IPS DF 6.9 (cell line): ENCODE measurements around the gene BST2.

Source experiments
- DNase-seq: peaks from one replicate; pipeline ENCODE4 v3.0.0-alpha.2; 2013; ENCODE audit warnings: low read depth, low spot score
- H3K27ac ChIP-seq: one replicate; pipeline ENCODE4 v1.5.1; 2013; ENCODE audit warnings: low read length, control low read depth
- H3K27me3 ChIP-seq: 2 replicates; pipeline ENCODE4 v1.6.1; 2013; ENCODE audit warnings: mild to moderate bottlenecking, low read length; ENCODE audit not compliant: control insufficient read depth, insufficient read depth
- H3K36me3 ChIP-seq: 2 replicates; pipeline ENCODE4 v1.6.1; 2013; ENCODE audit warnings: low read length; ENCODE audit not compliant: control insufficient read depth, insufficient read depth
- H3K4me1 ChIP-seq: 2 replicates; pipeline ENCODE4 v1.6.1; 2013; ENCODE audit warnings: low read length; ENCODE audit not compliant: control insufficient read depth, insufficient read depth
- H3K4me3 ChIP-seq: 2 replicates; pipeline ENCODE4 v1.5.1; 2013; ENCODE audit warnings: mild to moderate bottlenecking, low read length
- H3K9me3 ChIP-seq: 2 replicates; pipeline ENCODE4 v1.6.1; 2013; ENCODE audit warnings: low read length, inconsistent platforms; ENCODE audit not compliant: control insufficient read depth, insufficient read depth
- WGBS: extraction: QIAGEN DNeasy Blood & Tissue Kit; methylation state at CpG from one replicate; pipeline ENCODE4 v1.1.7; 2013; ENCODE audit warnings: mixed read lengths, missing lambda C conversion rate; ENCODE audit not compliant: insufficient read length, insufficient coverage; 5-methylcytosine and 5-hydroxymethylcytosine counted together

BST2 gene

DNA sequence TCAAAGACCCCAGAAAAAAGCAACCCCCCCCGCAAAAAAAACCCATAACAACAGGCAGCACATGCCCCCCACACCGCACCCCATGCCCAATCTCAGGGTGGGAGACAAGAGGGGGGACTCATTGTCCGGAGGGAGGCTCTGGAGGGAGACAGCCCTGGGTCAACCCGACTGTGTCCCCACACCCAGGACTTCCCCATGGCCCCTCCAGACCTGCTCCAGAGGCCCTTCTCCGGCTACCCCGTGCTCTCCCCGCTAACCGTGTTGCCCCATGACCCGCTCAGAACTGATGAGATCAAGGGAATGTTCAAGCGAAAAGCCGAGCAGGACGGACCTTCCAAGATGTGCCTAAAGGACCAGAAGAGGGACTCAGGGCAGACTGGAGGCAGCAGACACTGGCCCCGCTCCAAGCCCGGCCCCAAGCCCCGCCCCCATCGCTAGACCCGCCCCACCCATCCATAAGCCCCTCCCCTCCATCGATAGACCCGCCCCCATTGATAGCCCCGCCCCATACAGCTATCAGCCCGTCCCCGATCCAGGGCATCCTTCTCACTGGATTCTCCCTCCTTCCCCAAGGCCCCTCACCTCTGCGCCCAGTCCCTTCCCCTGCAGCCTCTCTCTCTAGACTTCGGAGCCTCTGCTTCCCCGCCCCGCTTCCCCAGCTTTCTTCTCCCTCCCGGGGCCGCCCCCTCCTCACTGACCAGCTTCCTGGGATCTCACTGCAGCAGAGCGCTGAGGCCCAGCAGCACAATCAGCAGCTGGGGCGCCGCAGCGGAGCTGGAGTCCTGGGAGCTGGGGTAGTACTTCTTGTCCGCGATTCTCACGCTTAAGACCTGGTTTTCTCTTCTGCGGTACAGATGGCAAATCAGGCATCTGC, 2.2 kb downstream of the BST2 start:
- Histone ChIP-seq H3K36me3 (no peaks in the 10 kb centered on the region), H3K4me3 (peak overlapping the region; percentile 50; the same call in 1 of the 2 replicates), H3K4me1 (peaks cover 4% of the 10 kb centered on the region; the same call in 1 of the 2 replicates), H3K9me3 (no peaks in the 10 kb centered on the region), H3K27ac (no peak overlapping the region), H3K27me3 (no peaks in the 10 kb centered on the region)
- no CpG with 5 or more reads among the region's 36 CpGs for WGBS
- no peak for DNase-seq

DNA sequence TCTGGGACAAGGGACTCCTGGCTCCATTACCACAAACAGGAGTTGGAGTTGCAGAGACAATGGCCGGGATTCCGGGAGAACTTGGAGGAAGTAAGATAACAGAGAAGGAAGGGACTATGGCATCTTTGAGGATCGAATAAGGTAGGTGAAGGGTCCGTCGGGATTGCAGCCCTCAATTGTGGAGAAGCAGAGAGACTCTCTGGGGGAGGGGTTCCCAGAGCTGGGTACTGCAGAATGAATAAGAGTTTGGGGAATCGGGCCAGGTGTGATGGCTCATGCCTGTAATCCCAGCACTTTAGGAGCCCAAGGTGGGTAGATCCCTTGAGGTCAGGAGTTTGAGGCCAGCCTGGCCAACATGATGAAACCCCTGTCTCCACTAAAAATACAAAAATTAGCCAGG, 3.8 kb downstream of the BST2 start:
- Histone ChIP-seq H3K27ac (no peak overlapping the region), H3K9me3 (no peaks in the 10 kb centered on the region), H3K4me3 (no peak overlapping the region), H3K4me1 (peaks cover 4% of the 10 kb centered on the region; the same call in 1 of the 2 replicates), H3K27me3 (no peaks in the 10 kb centered on the region), H3K36me3 (no peaks in the 10 kb centered on the region)
- no peak for DNase-seq
- WGBS, result no CpG with 5 or more reads among the region's 6 CpGs

DNA sequence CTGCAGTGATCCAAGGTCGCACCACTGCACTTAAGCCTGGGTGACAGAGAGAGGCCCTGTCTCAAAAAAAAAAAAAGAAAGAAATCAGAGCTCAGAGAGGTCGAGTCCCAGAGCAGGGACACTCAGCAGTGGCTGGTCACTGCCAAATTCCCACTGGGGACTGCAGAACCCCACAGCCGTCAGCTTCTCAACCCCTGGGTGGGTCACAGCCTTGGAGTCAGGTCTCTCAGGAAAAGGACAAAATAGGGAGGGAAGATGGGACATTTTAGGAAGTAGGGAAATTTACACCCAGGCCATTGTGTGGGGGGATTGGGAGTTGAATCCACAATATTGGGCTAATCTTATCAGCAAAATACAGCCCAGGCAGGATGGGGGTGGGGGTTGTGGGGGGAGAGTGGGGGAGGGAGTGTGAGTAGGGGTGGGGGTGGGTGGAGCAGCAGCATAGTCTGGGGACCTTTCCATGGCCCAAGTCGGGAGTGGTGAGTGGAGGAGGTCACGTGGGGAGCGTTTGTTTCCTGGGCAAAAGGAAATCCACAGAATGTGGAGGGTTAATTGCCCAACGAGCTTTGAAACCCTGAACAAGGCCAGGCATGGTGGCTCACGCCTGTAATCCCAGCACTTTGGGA, 6.4 kb downstream of the BST2 start:
- no peak overlapping the region for H3K27ac ChIP-seq
- no peaks in the 10 kb centered on the region for H3K9me3 ChIP-seq
- no peak overlapping the region for H3K4me3 ChIP-seq
- H3K36me3 ChIP-seq, result no peaks in the 10 kb centered on the region
- WGBS, result no CpG with 5 or more reads among the region's 8 CpGs
- H3K27me3 ChIP-seq, result no peaks in the 10 kb centered on the region
- DNase-seq, result no peak
- H3K4me1 ChIP-seq, result no peaks in the 10 kb centered on the region

DNA sequence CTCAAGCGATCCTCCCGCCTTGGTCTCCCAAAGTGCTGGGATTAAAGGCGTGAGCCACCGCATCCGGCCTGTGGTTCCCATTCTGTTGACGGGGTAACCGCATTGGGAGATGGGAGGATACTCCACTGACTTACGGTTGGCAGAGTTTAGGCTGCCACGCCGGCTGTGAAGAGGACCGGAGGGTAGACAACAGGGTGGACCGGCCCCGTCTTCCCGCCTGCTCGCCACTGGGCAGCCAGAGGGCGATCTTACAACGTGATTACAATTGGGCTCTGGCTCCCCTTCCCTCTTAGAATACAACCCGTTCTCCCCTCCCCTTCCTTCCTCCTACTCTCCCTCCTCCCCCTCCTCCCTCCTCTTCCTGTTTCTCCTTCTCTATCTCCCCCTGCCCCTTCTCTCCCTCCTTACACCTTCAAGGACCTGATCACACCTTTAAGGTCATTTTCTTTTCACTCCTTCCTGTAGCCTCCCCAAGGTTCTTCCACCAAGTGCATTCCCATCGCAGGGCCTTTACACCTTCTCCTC, 10.5 kb downstream of the BST2 start:
- H3K27ac ChIP-seq, result no peak overlapping the region
- H3K9me3 ChIP-seq, result no peaks in the 10 kb centered on the region
- H3K4me1 ChIP-seq, result no peaks in the 10 kb centered on the region; the same call in 1 of the 2 replicates
- H3K27me3 ChIP-seq, result no peaks in the 10 kb centered on the region
- no peak overlapping the region for H3K4me3 ChIP-seq
- no peaks in the 10 kb centered on the region for H3K36me3 ChIP-seq
- no CpG with 5 or more reads among the region's 19 CpGs for WGBS
- no peak for DNase-seq

DNA sequence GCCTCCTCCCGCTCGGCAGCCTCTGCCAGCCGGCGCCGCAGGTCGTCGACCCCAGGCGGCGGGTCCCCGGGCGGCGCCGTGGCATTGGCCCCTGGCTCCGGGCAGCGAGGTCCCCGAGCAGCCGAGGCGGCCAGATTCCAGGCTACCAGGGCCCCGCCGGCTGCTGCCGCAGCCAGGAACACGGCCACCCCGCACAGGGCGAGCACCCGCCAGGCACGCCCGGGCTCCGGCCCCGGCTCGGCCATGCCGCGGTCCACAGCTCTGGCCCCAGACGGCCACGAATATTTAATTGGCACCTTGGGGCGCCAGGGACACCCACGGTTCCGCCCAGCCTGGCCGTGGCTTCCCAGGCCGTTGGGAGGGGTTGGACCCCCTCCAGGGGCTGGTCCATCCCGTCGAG, 11.5 kb downstream of the BST2 start, which contains the start of gene CCDC194:
CCDC194 (minus strand) TSS at position 283 of the 400 bp plus-strand sequence; CDS start at position 245, 38 bp downstream.
- no peak for DNase-seq
- no CpG with 5 or more reads among the region's 41 CpGs for WGBS
- no peaks in the 10 kb centered on the region for H3K9me3 ChIP-seq
- H3K27me3 ChIP-seq, result no peaks in the 10 kb centered on the region
- no peaks in the 10 kb centered on the region; the same call in 1 of the 2 replicates for H3K4me1 ChIP-seq
- no peaks in the 10 kb centered on the region for H3K36me3 ChIP-seq
- no peak within 1 kb of the TSS for H3K4me3 ChIP-seq
- no peak within 1 kb of the TSS for H3K27ac ChIP-seq

DNA sequence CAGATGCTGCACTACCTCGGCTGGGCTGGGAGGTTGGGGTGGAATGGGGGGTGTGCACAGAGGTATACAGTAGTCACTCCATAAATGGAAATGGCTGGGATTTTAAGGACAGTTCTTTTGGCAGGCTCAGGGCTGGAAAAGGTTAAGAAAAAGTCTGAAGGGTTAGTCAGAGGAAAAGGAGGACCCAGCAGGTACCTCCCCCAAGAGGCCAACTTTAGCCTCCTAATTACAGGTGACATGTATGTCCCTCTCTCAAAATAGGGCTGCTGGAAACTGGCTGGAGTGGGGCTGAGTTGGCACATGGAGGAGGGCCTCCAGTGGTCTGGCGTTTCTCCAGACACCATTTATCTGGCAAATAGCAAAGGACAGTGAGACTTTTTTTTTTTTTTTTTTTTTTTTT, 12.4 kb downstream of the BST2 start:
- Histone ChIP-seq H3K4me1 (no peaks in the 10 kb centered on the region; the same call in 1 of the 2 replicates), H3K9me3 (no peaks in the 10 kb centered on the region), H3K27me3 (no peaks in the 10 kb centered on the region), H3K36me3 (no peaks in the 10 kb centered on the region), H3K27ac (no peak overlapping the region), H3K4me3 (no peak overlapping the region)
- WGBS, result no CpG with 5 or more reads among the region's 2 CpGs
- DNase-seq, result no peak

DNA sequence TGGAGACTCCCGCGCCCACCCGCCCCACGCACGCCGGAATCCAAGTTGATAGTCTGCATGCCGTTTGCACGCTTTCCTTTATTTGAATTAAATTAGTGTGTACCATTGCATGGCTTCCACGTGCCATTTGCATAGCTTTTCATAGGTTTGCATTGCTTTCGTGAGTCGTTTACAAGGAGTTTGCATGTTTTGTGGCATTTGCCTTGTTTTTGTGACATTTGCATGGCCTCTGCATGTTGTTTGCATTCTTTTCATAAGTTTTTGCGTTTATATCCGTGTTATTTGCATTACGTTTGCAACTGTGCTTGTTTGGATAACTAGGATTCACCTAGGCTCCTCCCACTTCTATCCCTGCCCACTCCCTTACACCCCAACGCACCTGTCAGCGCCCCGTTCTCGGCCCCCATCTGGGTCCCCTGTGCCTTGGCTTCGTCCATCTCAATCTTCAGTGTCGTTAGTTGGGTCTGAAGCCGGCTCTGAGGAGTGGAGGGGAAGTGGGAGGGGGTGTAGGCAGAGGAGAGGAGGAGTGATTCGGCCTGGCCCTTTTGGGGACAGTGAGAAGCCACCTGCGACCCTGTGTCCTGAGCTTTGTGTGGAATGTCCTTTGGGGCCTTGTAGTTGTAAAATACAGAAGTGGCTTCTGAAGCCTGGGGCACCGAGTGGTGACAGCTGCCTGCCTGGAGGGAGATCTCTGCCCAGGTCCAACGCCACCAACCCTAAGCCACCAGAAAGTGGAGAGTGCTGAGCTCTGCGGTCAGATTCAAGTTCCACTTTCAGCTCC, 13.9 kb downstream of the BST2 start:
- no peaks in the 10 kb centered on the region for H3K27me3 ChIP-seq
- no CpG with 5 or more reads among the region's 26 CpGs for whole genome bisulfite sequencing
- peak overlapping the region; percentile 36; the same call in 1 of the 2 replicates for H3K4me3 ChIP-seq
- H3K36me3 ChIP-seq, result no peaks in the 10 kb centered on the region
- no peaks in the 10 kb centered on the region; the same call in 1 of the 2 replicates for H3K4me1 ChIP-seq
- no peak for DNase-seq
- H3K27ac ChIP-seq, result no peak overlapping the region
- no peaks in the 10 kb centered on the region for H3K9me3 ChIP-seq

DNA sequence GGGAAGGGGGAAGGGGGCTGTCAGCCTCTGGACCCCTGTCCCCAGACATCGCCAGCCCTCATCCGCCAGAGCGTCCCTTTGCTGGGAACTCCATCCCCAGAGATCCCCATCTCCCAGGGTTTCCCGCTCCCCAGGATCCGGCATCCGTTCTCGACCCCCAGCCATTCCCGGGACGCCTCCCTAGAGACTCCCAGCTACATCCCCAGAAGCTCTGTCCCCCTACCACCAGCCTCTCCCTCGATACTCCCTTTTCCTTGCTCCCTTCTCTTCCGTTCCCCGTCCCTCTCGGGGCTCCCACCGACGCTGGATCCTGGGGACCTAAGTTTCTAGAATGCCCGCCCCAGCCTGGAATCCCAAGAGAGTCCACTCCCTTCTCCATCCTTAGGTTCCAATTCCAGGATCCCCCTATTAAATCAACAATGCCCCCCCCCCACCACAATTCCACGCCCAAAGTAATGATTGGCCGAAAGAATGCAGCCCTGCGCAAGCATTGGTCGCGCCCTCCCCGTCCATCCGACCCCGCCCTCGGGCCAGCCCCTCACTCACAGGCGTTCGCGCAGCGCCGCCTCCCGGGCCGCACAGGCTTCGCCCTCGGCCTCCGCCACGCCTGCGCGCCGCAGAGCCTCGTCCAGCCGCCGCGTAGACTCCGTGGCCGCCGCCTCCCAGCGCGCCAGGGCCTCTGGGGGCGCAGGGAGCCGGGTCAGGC, 14.6 kb downstream of the BST2 start:
- Histone ChIP-seq H3K4me3 (peak overlapping the region; percentile 39), H3K27me3 (no peaks in the 10 kb centered on the region), H3K4me1 (no peaks in the 10 kb centered on the region; the same call in 1 of the 2 replicates), H3K36me3 (no peaks in the 10 kb centered on the region), H3K9me3 (no peaks in the 10 kb centered on the region), H3K27ac (no peak overlapping the region)
- DNase-seq, result no peak
- no CpG with 5 or more reads among the region's 50 CpGs for WGBS

DNA sequence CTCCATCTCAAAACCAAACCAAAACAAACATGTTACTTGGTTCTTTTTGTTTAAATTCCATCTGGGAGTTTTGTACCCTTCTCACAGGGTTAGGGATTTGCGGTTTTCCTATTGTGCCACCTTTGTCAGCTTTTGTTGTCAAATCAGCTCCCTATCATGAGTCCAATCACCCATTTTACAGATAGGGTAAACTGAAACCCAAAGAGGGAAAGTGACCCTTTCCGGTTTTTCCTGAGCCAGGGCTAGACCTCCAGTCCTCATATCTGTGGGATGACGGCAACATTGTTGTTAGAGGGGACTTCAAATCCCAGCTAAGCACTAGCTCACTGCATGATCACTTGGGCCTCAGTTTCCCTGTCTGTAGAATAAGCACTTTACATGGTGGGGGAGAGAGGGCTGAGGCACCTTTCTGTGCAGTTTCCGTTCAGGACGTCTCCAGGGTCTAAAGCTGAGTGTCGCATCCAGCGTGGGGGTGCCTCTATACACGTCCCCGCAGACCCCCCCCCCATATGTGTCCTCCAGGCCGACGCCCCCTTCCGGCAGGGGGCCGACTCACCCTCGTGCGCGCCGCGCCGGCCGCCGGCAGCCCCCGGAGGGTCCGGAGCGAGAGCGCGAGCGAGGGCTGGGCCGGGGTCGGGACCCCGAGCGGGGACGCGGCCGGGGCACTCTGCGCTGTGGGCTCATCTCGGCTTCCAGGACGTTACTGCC, 15.3 kb downstream of the BST2 start:
- no CpG with 5 or more reads among the region's 37 CpGs for WGBS
- no peaks in the 10 kb centered on the region for H3K27me3 ChIP-seq
- peak overlapping the region; percentile 39 for H3K4me3 ChIP-seq

More for the DNA sequence above, 15.3 kb downstream of the BST2 start:
- H3K9me3 ChIP-seq, result no peaks in the 10 kb centered on the region
- no peak overlapping the region for H3K27ac ChIP-seq
- no peaks in the 10 kb centered on the region for H3K36me3 ChIP-seq
- DNase-seq, result no peak
- no peaks in the 10 kb centered on the region; the same call in 1 of the 2 replicates for H3K4me1 ChIP-seq
